ENCODE results near the gene FAM120B. TPM values are rescaled to one million over a fixed set of nuclear protein-coding genes. Genes with fewer than 3 reads are reported as not detected.

Gene FAM120B
- total RNA-seq, 4 donors from 2014 or later = 10.7 to 17.0 (median 13.5) TPM

DNA sequence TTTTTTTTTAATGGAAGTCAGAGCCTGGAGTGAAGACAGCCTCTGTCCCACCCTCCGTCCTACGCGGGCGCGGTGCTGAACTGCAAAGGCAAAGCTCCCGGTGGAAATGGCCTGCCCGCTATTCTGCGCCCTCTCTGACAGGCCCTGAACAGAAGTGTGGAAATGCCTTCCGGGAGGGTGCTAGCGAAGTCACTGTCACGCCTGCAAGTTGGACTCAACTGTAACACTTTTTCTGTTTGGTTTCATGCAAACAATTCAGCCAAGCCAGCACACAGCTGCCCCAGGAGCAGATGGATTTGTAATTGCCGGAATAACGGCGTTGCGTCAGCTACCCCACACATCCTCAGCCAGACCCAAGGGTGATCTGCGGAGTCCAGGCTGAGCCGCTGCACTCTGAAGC lies 138.9 kb downstream of the FAM120B start:
- intact Hi-C loops (cut with DNase I; ENCODE audit: low total_unique reads) = no loop called here
- no peaks in the 10 kb centered on the region for H3K9me3 ChIP-seq
- no peaks in the 10 kb centered on the region for H3K36me3 ChIP-seq
- peak overlapping the region in 3 of 4 donors; percentile 6 to 41 (median 19) for H3K27ac ChIP-seq
- DNase-seq (peak in 1 of 2 donors; percentile 41), ATAC-seq (peak; percentile 43 to 45)
- no peak overlapping the region for H3K4me3 ChIP-seq
- in situ Hi-C loops (cut with MboI; ENCODE audit: low sequenced_read_pairs in 4 of 4) = no loop called here
- H3K4me1 ChIP-seq = peaks cover 5 to 8% of the 10 kb centered on the region in 2 donors
- no peaks in the 10 kb centered on the region for H3K27me3 ChIP-seq
- TF ChIP-seq CTCF (IDR thresholded peaks at IDR 0.05 in 4 of 5, conservative IDR thresholded peaks at IDR 0.05 in 1 of 5) (no peak), POLR2A (IDR thresholded peaks at IDR 0.05) (no peak)

DNA sequence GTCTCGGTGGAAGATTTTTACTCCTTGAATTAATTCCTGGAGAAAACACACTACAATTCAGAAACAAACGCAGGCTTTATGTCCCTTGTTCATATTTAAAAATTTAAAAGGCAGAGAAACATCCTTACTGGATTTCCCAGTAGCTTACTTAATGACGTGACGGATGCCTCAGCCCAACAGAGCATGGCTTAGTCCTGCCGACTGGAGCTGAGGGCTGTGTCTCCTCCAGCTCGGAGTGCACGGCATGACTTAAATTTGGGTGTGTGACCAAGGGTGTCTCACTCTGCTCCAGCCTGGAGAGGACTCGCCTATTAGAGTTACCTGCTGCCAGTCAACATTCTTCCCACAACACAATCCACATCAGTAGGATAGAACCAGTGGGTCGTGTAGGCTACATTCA lies 139.4 kb downstream of the FAM120B start:
- no peaks in the 10 kb centered on the region for H3K9me3 ChIP-seq
- H3K4me3 ChIP-seq = no peak overlapping the region
- no peaks in the 10 kb centered on the region for H3K27me3 ChIP-seq
- in situ Hi-C loops (cut with MboI; ENCODE audit: low sequenced_read_pairs in 4 of 4) = no loop called here
- DNase-seq (no peak), ATAC-seq (no peak)
- no peaks in the 10 kb centered on the region for H3K36me3 ChIP-seq
- peaks cover 3 to 4% of the 10 kb centered on the region in 2 donors for H3K4me1 ChIP-seq
- intact Hi-C loops (cut with DNase I; ENCODE audit: low total_unique reads) = no loop called here
- H3K27ac ChIP-seq = peak overlapping the region in 1 of 4 donors; percentile 6
- no peak for TF ChIP-seq POLR2A (IDR thresholded peaks at IDR 0.05)

DNA sequence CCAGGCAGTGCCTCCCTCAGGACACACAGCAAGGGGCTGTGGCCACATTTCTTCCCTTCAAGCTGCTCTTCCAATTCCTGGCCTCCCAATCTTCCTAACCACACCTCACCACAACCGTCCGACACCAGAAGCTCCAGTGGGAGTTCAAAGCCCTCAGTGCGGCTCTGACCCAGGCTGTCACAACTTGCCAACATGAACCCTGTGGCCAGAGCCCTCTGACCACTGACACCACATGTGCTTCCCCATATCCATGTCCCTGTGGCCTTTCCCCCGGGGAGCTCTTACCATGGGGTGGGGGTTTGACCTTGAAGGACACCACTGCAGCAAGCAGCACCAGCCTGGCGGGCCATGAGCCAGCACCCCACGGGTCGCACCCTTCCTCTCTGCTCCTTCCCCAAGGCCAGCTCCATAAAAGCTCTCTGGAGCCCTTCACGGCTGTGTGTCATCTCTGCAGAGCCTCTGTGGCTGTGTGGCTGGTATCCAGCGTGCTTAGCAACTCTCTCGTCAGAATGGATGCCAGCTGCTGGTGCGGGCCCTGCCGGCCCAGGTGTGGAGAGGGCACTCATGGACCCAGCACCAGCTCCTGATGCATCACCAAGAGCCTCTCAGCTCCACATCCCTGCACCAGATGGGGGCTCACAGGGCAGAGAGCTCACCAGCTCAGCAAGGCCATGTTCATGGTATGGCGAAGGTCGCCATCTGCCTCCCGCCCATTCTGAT lies 140.4 kb downstream of the FAM120B start:
- Histone ChIP-seq H3K4me3 (no peak overlapping the region), H3K4me1 (peaks cover 0 to 4% of the 10 kb centered on the region in 2 donors), H3K27me3 (no peaks in the 10 kb centered on the region), H3K27ac (no peak overlapping the region), H3K36me3 (no peaks in the 10 kb centered on the region), H3K9me3 (no peaks in the 10 kb centered on the region)
- in situ Hi-C loops (cut with MboI; ENCODE audit: low sequenced_read_pairs in 4 of 4) = no loop called here
- TF ChIP-seq POLR2A (IDR thresholded peaks at IDR 0.05) = no peak
- no peak for TF ChIP-seq CTCF (IDR thresholded peaks at IDR 0.05 in 4 of 5, conservative IDR thresholded peaks at IDR 0.05 in 1 of 5)
- intact Hi-C loops (cut with DNase I; ENCODE audit: low total_unique reads) = no loop called here
- ATAC-seq (no peak), DNase-seq (no peak)

GRCh38 chr6:170447561-170447930 lies 141.0 kb downstream of the FAM120B start:
- Histone ChIP-seq H3K4me3 (no peak overlapping the region), H3K27me3 (no peaks in the 10 kb centered on the region), H3K4me1 (peaks cover 0 to 4% of the 10 kb centered on the region in 2 donors), H3K36me3 (no peaks in the 10 kb centered on the region), H3K27ac (no peak overlapping the region), H3K9me3 (no peaks in the 10 kb centered on the region)
- DNase-seq = no peak
- intact Hi-C loops (cut with DNase I; ENCODE audit: low total_unique reads) = no loop called here
- TF ChIP-seq CTCF (IDR thresholded peaks at IDR 0.05 in 4 of 5, conservative IDR thresholded peaks at IDR 0.05 in 1 of 5) (no peak), POLR2A (IDR thresholded peaks at IDR 0.05) (no peak)
- ATAC-seq = no peak
- in situ Hi-C loops (cut with MboI; ENCODE audit: low sequenced_read_pairs in 4 of 4) = no loop called here

DNA sequence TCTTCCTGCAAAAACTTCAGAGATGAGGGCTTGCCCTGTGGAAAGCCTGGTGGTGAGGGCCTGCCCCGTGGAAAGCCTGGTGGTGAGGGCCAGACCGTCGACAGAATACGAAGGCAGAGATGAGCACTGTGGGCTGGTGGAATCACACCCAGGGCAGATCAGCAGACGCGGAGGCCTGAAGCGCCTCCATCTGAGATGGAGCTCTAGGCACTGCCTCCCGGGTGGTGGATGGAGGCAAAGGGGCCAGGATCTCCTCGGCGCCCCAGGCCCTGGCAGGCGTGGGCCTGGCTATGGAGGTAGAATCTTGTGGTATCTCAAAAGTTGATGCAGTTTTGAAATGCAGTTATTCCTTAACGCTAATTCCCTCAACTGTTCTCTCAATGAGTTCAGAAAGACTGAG lies 141.8 kb downstream of the FAM120B start:
- Histone ChIP-seq H3K27ac (no peak overlapping the region), H3K27me3 (no peaks in the 10 kb centered on the region), H3K9me3 (no peaks in the 10 kb centered on the region), H3K4me3 (no peak overlapping the region), H3K4me1 (peaks cover 0 to 4% of the 10 kb centered on the region in 2 donors), H3K36me3 (no peaks in the 10 kb centered on the region)
- no peak for DNase-seq
- no peak for ATAC-seq
- intact Hi-C loops (cut with DNase I; ENCODE audit: low total_unique reads) = no loop called here
- in situ Hi-C loops (cut with MboI; ENCODE audit: low sequenced_read_pairs in 4 of 4) = no loop called here
- TF ChIP-seq POLR2A (IDR thresholded peaks at IDR 0.05) = no peak
- TF ChIP-seq CTCF (IDR thresholded peaks at IDR 0.05 in 4 of 5, conservative IDR thresholded peaks at IDR 0.05 in 1 of 5) = no peak

Data from gastrocnemius medialis (tissue), 4 donors.